RWPE2 (cell line): ENCODE measurements around the gene TRIM52.

ENCODE experiments used
- ATAC-seq: fragments of 200-7000 bp; cut with Tn5 transposase; 3 replicates; pipeline ENCODE4 v1.9.1; 2021; ENCODE audit warnings: low read depth
- DNase-seq: peaks from one replicate; pipeline ENCODE4 v3.0.0-alpha.2; 2020; ENCODE audit warnings: low spot score
- H3K27ac ChIP-seq: fragments of 450-650 bp; 2 replicates; pipeline ENCODE4 v1.5.1; 2017; ENCODE audit warnings: mild to moderate bottlenecking; ENCODE audit not compliant: poor library complexity, severe bottlenecking
- H3K27me3 ChIP-seq: fragments of 250-450 bp; sonication (Bioruptor Pico); 2 replicates; pipeline ENCODE4 v1.5.1; 2021; ENCODE audit warnings: mild to moderate bottlenecking, moderate library complexity; ENCODE audit not compliant: insufficient read depth, poor library complexity, severe bottlenecking
- H3K36me3 ChIP-seq: fragments of 250-450 bp; sonication (Bioruptor Pico); 2 replicates; pipeline ENCODE4 v1.5.1; 2020; ENCODE audit warnings: low read depth, mild to moderate bottlenecking, moderate library complexity
- H3K4me1 ChIP-seq: fragments of 250-450 bp; sonication (Bioruptor Pico); 2 replicates; pipeline ENCODE4 v1.5.1; 2021; ENCODE audit warnings: mild to moderate bottlenecking, moderate library complexity; ENCODE audit not compliant: insufficient read depth, poor library complexity, severe bottlenecking
- H3K4me3 ChIP-seq: fragments of 250-450 bp; sonication (Bioruptor Pico); 2 replicates; pipeline ENCODE4 v1.5.1; 2021; ENCODE audit warnings: mild to moderate bottlenecking, moderate library complexity; ENCODE audit not compliant: severe bottlenecking
- H3K9me3 ChIP-seq: fragments of 250-450 bp; sonication (Bioruptor Pico); 2 replicates; pipeline ENCODE4 v1.5.1; 2021; ENCODE audit warnings: mild to moderate bottlenecking, moderate library complexity; ENCODE audit not compliant: severe bottlenecking
- CTCF ChIP-seq: fragments of 450-650 bp; IDR thresholded peaks from one replicate; pipeline ENCODE4 v1.5.1; 2017; ENCODE audit warnings: mild to moderate bottlenecking, moderate library complexity; ENCODE audit not compliant: poor library complexity, severe bottlenecking

TRIM52 gene

GRCh38 chr5:181229996-181230395 is 30.9 kb downstream of the TRIM52 start:
- H3K4me3 ChIP-seq, result no peak overlapping the region
- peaks cover 85% of the 10 kb centered on the region for H3K36me3 ChIP-seq
- ATAC-seq (no peak), DNase-seq (no peak)
- H3K27ac ChIP-seq, result no peak overlapping the region
- H3K4me1 ChIP-seq, result no peaks in the 10 kb centered on the region
- no peaks in the 10 kb centered on the region for H3K27me3 ChIP-seq
- H3K9me3 ChIP-seq, result no peaks in the 10 kb centered on the region
- no peak for TF ChIP-seq CTCF

GRCh38 chr5:181224390-181225229 is 36.3 kb downstream of the TRIM52 start:
- Histone ChIP-seq H3K36me3 (peaks cover 39% of the 10 kb centered on the region), H3K4me1 (no peaks in the 10 kb centered on the region), H3K27ac (peak overlapping the region; percentile 84), H3K9me3 (no peaks in the 10 kb centered on the region), H3K4me3 (peak overlapping the region; percentile 92), H3K27me3 (no peaks in the 10 kb centered on the region)
- DNase-seq, result peak; percentile 74
- ATAC-seq, result no peak
- no peak for TF ChIP-seq CTCF

GRCh38 chr5:181223729-181224389 is 37.1 kb downstream of the TRIM52 start:
- Histone ChIP-seq H3K4me3 (peak overlapping the region; percentile 92), H3K4me1 (no peaks in the 10 kb centered on the region), H3K27ac (peak overlapping the region; percentile 84), H3K36me3 (peaks cover 31% of the 10 kb centered on the region), H3K27me3 (no peaks in the 10 kb centered on the region), H3K9me3 (no peaks in the 10 kb centered on the region)
- no peak for TF ChIP-seq CTCF
- ATAC-seq, result peak; percentile 3
- DNase-seq, result peak; percentile 71

GRCh38 chr5:181223058-181223728 is 37.8 kb downstream of the TRIM52 start, which contains the start of gene TRIM41:
Gene TRIM41 (plus strand): TSS chr5:181223281. CDS start chr5:181224000, 719 bp downstream.
- ATAC-seq (peak; percentile 73), DNase-seq (peak; percentile 100)
- peak; percentile 30 for TF ChIP-seq CTCF
- H3K9me3 ChIP-seq, result no peaks in the 10 kb centered on the region
- H3K27ac ChIP-seq, result peak within 1 kb of the TSS; percentile 84
- peak within 1 kb of the TSS; percentile 92 for H3K4me3 ChIP-seq
- peaks cover 26% of the 10 kb centered on the region for H3K36me3 ChIP-seq
- H3K4me1 ChIP-seq, result no peaks in the 10 kb centered on the region
- no peaks in the 10 kb centered on the region for H3K27me3 ChIP-seq
